ENCODE data around the gene C9orf152. TPM values are rescaled to one million over a fixed set of nuclear protein-coding genes. Genes with fewer than 3 reads are reported as not detected.

Gene C9orf152
- total and polyA plus RNA-seq, 2 experiments from 2014 or later = not detected

DNA sequence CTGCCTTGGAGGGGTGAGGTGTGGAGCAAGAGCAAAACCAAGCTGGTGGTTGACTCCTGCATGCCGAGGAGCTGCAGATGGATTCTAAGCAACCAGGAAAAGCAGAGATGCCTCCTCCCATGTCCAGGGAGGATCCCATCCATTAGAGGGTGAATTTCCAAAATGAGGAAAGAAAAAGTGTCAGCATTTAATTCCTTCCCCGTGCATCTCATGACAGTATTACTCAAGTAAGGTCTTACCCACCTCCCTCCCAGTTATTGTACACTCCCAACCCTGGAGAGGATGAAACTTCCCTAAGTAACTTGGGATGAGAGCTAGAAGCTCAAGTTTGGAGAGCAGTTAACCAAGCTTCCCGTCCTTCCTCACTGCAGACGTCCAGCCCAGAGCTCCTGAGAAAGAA, 19.9 kb downstream of the C9orf152 start:
- H3K27ac ChIP-seq (ENCODE audit: low read depth) = no peak overlapping the region
- H2AFZ ChIP-seq = no peak overlapping the region
- DNase-seq (ENCODE audit: low spot score) (no peak), ATAC-seq (no peak)
- 0 out of 2 replicates have a peak, but pooled peaks cover 4% of the 10 kb centered on the region for H3K9me2 ChIP-seq (ENCODE audit: insufficient read depth)
- Mint-ChIP-seq H3K9me3 (no peaks in the 10 kb centered on the region), H3K4me3 (no peak overlapping the region), H3K4me1 (peaks cover 12% of the 10 kb centered on the region; the same call in 2 of the 3 replicates), H3K27ac (no peak overlapping the region), H3K27me3 (ENCODE audit: insufficient read depth, low read depth, poor library complexity) (peaks cover 6% of the 10 kb centered on the region), H3K36me3 (ENCODE audit: low read depth) (no peaks in the 10 kb centered on the region)
- H3K27me3 ChIP-seq (ENCODE audit: insufficient read depth) = no peaks in the 10 kb centered on the region
- no peak overlapping the region for H3K4me2 ChIP-seq
- no peaks in the 10 kb centered on the region for H3F3A ChIP-seq (replicated peaks; ENCODE audit: low read depth)
- H3K4me1 ChIP-seq (ENCODE audit: insufficient read depth) = peaks cover 4% of the 10 kb centered on the region; the same call in 1 of the 2 replicates
- H3K79me2 ChIP-seq (replicated peaks; ENCODE audit: insufficient read depth) = no peaks in the 10 kb centered on the region
- TF ChIP-seq JUNB (IDR thresholded peaks at IDR 0.05; ENCODE audit: unreplicated experiment) = no peak
- no peak for TF ChIP-seq POLR2AphosphoS5 (IDR thresholded peaks at IDR 0.05; ENCODE audit: low read depth)
- TF ChIP-seq, protein P1, sequence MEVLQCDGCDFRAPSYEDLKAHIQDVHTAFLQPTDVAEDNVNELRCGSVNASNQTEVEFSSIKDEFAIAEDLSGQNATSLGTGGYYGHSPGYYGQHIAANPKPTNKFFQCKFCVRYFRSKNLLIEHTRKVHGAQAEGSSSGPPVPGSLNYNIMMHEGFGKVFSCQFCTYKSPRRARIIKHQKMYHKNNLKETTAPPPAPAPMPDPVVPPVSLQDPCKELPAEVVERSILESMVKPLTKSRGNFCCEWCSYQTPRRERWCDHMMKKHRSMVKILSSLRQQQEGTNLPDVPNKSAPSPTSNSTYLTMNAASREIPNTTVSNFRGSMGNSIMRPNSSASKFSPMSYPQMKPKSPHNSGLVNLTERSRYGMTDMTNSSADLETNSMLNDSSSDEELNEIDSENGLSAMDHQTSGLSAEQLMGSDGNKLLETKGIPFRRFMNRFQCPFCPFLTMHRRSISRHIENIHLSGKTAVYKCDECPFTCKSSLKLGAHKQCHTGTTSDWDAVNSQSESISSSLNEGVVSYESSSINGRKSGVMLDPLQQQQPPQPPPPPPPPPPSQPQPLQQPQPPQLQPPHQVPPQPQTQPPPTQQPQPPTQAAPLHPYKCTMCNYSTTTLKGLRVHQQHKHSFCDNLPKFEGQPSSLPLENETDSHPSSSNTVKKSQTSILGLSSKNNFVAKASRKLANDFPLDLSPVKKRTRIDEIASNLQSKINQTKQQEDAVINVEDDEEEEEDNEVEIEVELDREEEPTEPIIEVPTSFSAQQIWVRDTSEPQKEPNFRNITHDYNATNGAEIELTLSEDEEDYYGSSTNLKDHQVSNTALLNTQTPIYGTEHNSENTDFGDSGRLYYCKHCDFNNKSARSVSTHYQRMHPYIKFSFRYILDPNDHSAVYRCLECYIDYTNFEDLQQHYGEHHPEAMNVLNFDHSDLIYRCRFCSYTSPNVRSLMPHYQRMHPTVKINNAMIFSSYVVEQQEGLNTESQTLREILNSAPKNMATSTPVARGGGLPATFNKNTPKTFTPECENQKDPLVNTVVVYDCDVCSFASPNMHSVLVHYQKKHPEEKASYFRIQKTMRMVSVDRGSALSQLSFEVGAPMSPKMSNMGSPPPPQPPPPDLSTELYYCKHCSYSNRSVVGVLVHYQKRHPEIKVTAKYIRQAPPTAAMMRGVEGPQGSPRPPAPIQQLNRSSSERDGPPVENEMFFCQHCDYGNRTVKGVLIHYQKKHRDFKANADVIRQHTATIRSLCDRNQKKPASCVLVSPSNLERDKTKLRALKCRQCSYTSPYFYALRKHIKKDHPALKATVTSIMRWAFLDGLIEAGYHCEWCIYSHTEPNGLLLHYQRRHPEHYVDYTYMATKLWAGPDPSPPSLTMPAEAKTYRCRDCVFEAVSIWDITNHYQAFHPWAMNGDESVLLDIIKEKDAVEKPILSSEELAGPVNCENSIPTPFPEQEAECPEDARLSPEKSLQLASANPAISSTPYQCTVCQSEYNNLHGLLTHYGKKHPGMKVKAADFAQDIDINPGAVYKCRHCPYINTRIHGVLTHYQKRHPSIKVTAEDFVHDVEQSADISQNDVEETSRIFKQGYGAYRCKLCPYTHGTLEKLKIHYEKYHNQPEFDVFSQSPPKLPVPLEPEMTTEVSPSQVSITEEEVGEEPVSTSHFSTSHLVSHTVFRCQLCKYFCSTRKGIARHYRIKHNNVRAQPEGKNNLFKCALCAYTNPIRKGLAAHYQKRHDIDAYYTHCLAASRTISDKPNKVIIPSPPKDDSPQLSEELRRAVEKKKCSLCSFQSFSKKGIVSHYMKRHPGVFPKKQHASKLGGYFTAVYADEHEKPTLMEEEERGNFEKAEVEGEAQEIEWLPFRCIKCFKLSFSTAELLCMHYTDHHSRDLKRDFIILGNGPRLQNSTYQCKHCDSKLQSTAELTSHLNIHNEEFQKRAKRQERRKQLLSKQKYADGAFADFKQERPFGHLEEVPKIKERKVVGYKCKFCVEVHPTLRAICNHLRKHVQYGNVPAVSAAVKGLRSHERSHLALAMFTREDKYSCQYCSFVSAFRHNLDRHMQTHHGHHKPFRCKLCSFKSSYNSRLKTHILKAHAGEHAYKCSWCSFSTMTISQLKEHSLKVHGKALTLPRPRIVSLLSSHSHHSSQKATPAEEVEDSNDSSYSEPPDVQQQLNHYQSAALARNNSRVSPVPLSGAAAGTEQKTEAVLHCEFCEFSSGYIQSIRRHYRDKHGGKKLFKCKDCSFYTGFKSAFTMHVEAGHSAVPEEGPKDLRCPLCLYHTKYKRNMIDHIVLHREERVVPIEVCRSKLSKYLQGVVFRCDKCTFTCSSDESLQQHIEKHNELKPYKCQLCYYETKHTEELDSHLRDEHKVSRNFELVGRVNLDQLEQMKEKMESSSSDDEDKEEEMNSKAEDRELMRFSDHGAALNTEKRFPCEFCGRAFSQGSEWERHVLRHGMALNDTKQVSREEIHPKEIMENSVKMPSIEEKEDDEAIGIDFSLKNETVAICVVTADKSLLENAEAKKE (CRISPR knock-in tag; IDR thresholded peaks at IDR 0.05) = no peak
- TF ChIP-seq ZNF331 (CRISPR knock-in tag; IDR thresholded peaks at IDR 0.05; ENCODE audit: low read depth) = no peak
- no peak for TF ChIP-seq EZH2phosphoT487 (IDR thresholded peaks at IDR 0.05; ENCODE audit: unreplicated experiment)
- H3K4me3 ChIP-seq = no peak overlapping the region
- H3K36me3 ChIP-seq (ENCODE audit: insufficient read depth) = no peaks in the 10 kb centered on the region
- H4K20me1 ChIP-seq (replicated peaks; ENCODE audit: insufficient read depth) = no peaks in the 10 kb centered on the region

DNA sequence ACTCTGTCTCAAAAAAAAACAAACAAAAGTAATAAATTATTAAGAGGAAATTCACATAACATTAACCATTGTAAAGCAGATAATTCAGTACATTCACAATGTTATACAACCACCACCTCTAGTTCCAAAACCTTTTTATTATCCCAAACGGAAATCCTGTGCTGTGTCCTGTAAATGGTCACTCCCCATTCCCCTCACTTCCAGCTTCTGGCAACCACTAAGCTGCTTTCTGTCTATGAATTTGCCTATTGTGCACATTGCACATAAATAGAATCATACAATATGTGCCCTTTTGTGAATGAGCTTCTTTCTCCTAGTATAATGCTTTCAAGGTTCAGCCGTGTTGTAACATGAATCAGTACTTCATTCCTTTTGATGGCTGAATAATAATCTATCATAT, 20.8 kb downstream of the C9orf152 start:
- H3K36me3 Mint-ChIP-seq (ENCODE audit: low read depth) = no peaks in the 10 kb centered on the region
- H3K27me3 Mint-ChIP-seq (ENCODE audit: insufficient read depth, low read depth, poor library complexity) = peaks cover 6% of the 10 kb centered on the region
- no peak overlapping the region for H3K4me3 ChIP-seq
- H3K4me1 Mint-ChIP-seq = peaks cover 12% of the 10 kb centered on the region; the same call in 2 of the 3 replicates
- no peaks in the 10 kb centered on the region for H3K36me3 ChIP-seq (ENCODE audit: insufficient read depth)
- H3K4me2 ChIP-seq = no peak overlapping the region
- no peaks in the 10 kb centered on the region for H3K79me2 ChIP-seq (replicated peaks; ENCODE audit: insufficient read depth)
- ATAC-seq (no peak), DNase-seq (ENCODE audit: low spot score) (no peak)
- 0 out of 2 replicates have a peak, but pooled peaks cover 4% of the 10 kb centered on the region for H3K9me2 ChIP-seq (ENCODE audit: insufficient read depth)
- peaks cover 4% of the 10 kb centered on the region; the same call in 1 of the 2 replicates for H3K4me1 ChIP-seq (ENCODE audit: insufficient read depth)
- no peaks in the 10 kb centered on the region for H3F3A ChIP-seq (replicated peaks; ENCODE audit: low read depth)
- H3K9me3 Mint-ChIP-seq = no peaks in the 10 kb centered on the region
- no peak overlapping the region for H2AFZ ChIP-seq
- no peak overlapping the region for H3K27ac Mint-ChIP-seq
- no peak overlapping the region for H3K4me3 Mint-ChIP-seq
- H3K27me3 ChIP-seq (ENCODE audit: insufficient read depth) = no peaks in the 10 kb centered on the region
- H4K20me1 ChIP-seq (replicated peaks; ENCODE audit: insufficient read depth) = no peaks in the 10 kb centered on the region
- H3K27ac ChIP-seq (ENCODE audit: low read depth) = no peak overlapping the region
- no peak for TF ChIP-seq ZNF114 (CRISPR knock-in tag; IDR thresholded peaks at IDR 0.05)
- TF ChIP-seq, protein P2, sequence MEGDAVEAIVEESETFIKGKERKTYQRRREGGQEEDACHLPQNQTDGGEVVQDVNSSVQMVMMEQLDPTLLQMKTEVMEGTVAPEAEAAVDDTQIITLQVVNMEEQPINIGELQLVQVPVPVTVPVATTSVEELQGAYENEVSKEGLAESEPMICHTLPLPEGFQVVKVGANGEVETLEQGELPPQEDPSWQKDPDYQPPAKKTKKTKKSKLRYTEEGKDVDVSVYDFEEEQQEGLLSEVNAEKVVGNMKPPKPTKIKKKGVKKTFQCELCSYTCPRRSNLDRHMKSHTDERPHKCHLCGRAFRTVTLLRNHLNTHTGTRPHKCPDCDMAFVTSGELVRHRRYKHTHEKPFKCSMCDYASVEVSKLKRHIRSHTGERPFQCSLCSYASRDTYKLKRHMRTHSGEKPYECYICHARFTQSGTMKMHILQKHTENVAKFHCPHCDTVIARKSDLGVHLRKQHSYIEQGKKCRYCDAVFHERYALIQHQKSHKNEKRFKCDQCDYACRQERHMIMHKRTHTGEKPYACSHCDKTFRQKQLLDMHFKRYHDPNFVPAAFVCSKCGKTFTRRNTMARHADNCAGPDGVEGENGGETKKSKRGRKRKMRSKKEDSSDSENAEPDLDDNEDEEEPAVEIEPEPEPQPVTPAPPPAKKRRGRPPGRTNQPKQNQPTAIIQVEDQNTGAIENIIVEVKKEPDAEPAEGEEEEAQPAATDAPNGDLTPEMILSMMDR (conservative IDR thresholded peaks at IDR 0.05; ENCODE audit: low read depth in 2 of 2) = no peak
- TF ChIP-seq JUNB (IDR thresholded peaks at IDR 0.05; ENCODE audit: unreplicated experiment) = no peak
- no peak for TF ChIP-seq NANOG (IDR thresholded peaks at IDR 0.05; ENCODE audit: borderline replicate concordance)
- TF ChIP-seq CREB1 (CRISPR knock-in tag; IDR thresholded peaks at IDR 0.05; ENCODE audit: low read depth) = no peak
- TF ChIP-seq EZH2phosphoT487 (IDR thresholded peaks at IDR 0.05; ENCODE audit: unreplicated experiment) = no peak
- no peak for TF ChIP-seq EZH2 (IDR thresholded peaks at IDR 0.05; ENCODE audit: low read depth, unreplicated experiment)
- TF ChIP-seq, protein P3, sequence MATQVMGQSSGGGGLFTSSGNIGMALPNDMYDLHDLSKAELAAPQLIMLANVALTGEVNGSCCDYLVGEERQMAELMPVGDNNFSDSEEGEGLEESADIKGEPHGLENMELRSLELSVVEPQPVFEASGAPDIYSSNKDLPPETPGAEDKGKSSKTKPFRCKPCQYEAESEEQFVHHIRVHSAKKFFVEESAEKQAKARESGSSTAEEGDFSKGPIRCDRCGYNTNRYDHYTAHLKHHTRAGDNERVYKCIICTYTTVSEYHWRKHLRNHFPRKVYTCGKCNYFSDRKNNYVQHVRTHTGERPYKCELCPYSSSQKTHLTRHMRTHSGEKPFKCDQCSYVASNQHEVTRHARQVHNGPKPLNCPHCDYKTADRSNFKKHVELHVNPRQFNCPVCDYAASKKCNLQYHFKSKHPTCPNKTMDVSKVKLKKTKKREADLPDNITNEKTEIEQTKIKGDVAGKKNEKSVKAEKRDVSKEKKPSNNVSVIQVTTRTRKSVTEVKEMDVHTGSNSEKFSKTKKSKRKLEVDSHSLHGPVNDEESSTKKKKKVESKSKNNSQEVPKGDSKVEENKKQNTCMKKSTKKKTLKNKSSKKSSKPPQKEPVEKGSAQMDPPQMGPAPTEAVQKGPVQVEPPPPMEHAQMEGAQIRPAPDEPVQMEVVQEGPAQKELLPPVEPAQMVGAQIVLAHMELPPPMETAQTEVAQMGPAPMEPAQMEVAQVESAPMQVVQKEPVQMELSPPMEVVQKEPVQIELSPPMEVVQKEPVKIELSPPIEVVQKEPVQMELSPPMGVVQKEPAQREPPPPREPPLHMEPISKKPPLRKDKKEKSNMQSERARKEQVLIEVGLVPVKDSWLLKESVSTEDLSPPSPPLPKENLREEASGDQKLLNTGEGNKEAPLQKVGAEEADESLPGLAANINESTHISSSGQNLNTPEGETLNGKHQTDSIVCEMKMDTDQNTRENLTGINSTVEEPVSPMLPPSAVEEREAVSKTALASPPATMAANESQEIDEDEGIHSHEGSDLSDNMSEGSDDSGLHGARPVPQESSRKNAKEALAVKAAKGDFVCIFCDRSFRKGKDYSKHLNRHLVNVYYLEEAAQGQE (IDR thresholded peaks at IDR 0.05; ENCODE audit: unreplicated experiment) = no peak
- TF ChIP-seq ZNF331 (CRISPR knock-in tag; IDR thresholded peaks at IDR 0.05; ENCODE audit: low read depth) = no peak
